ENCODE measurements around the gene DYSF.

GRCh38 chr2:71613953-71614925 lies 160.9 kb downstream of the DYSF start:
- no peak for TF ChIP-seq CTCF (IDR thresholded peaks at IDR 0.05)
- no peak for TF ChIP-seq POLR2A (IDR thresholded peaks at IDR 0.05)
